ENCODE results near the gene MUSTN1.

GRCh38 chr3:52792413-52792812, 42.4 kb downstream of the MUSTN1 start:
- no peak for TF ChIP-seq CTCF (IDR thresholded peaks at IDR 0.05)
- no peak for TF ChIP-seq POLR2A (IDR thresholded peaks at IDR 0.05)
